ENCODE results near the gene KLHL40. TPM values are rescaled to one million over a fixed set of nuclear protein-coding genes. Genes with fewer than 3 reads are reported as not detected.

Gene KLHL40
- total RNA-seq, 1 donor from 2014 or later: not detected

GRCh38 chr3:42696356-42697288 is 11.3 kb downstream of the KLHL40 start:
- intact Hi-C loops (cut with micrococcal nuclease): no loop called here
- Mint-ChIP-seq H3K27me3 (no peaks in the 10 kb centered on the region), H3K27ac (no peak overlapping the region), H3K9me3 (no peaks in the 10 kb centered on the region), H3K4me3 (no peak overlapping the region), H3K36me3 (ENCODE audit: low read depth) (no peaks in the 10 kb centered on the region), H3K4me1 (peaks cover 3% of the 10 kb centered on the region)
- DNase-seq: no peak

DNA sequence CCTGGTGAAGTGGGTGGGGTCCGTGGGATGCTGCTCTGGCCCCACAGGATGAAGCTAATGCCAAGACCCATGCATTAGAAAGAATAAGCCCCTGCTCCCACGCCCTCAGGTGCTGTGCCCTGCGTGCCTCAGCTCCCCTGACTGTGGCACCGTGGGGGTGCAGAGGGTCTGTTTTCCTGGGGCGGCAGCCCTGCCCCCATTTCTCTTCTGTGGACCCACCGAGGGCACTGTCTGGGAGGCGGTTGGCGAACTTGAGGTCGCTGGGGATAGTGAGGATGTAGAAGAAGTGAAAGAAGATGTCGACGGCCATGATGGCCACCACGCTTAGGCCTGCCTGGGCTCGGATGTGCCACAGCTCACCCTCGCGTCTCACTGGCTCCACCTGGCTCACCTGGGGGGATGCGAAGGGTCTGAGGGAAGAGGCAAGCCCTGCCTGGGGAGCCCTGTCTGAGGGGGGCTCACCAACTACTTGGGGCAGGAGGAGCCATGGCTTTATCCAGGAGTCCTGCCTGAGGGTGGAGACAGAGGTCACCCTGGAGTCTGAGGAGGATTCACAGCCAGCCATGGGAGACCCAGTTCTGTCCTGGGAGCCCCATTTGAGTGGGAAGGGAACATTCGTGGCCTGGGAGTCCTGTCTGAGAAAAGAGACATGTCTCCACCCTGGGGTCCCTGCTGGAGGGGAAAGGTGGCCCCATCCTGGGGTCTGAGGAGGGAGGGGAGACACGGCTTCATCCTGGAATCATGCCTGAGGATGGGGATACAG is 12.1 kb downstream of the KLHL40 start:
- no peaks in the 10 kb centered on the region for H3K9me3 Mint-ChIP-seq
- H3K4me3 Mint-ChIP-seq: no peak overlapping the region
- no peaks in the 10 kb centered on the region for H3K36me3 Mint-ChIP-seq (ENCODE audit: low read depth)
- H3K27ac Mint-ChIP-seq: no peak overlapping the region
- intact Hi-C loops (cut with micrococcal nuclease): no loop called here
- DNase-seq: no peak
- peaks cover 3% of the 10 kb centered on the region for H3K4me1 Mint-ChIP-seq
- H3K27me3 Mint-ChIP-seq: no peaks in the 10 kb centered on the region

DNA sequence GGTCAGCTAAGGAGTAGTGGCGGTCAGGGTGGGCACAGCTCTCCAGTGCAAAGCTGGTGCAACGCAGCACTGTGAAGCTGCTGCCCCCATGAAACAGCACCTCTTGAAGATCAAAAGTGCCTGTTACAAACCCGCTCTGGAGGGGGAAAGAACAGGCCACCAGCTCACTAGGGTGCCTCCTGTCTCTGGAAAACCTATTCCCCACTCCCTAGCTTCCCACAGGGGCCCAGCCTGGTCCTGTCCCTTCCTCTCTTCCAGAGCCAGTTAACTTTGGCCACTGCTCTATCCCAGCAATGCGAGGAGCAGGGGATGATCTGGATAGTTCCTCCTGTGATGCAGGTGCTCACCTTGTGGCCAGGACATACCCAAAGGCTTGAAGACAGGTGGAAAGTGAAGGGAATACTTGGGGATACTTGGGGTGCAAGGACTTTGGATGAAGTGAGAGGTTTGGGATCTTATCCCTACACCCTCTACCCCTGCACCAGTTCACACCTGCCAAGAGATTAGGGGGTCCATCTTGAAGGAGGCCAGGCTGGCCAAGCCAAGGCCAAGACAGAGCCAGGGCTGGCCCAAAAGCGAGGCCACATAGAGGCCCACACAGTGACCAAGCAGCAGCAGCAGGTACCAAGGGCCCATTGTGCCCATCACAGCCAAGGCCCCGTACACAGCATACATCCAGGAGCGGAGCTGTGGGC is 13.0 kb downstream of the KLHL40 start:
- no peaks in the 10 kb centered on the region for H3K36me3 Mint-ChIP-seq (ENCODE audit: low read depth)
- no peaks in the 10 kb centered on the region for H3K27me3 Mint-ChIP-seq
- H3K4me3 Mint-ChIP-seq: no peak overlapping the region
- DNase-seq: no peak
- peaks cover 3% of the 10 kb centered on the region for H3K4me1 Mint-ChIP-seq
- H3K27ac Mint-ChIP-seq: no peak overlapping the region
- no peaks in the 10 kb centered on the region for H3K9me3 Mint-ChIP-seq
- intact Hi-C loops (cut with micrococcal nuclease): no loop called here

- H3K36me3 Mint-ChIP-seq (ENCODE audit: low read depth): no peaks in the 10 kb centered on the region
- H3K9me3 Mint-ChIP-seq: no peaks in the 10 kb centered on the region
- H3K27me3 Mint-ChIP-seq: no peaks in the 10 kb centered on the region
- DNase-seq: no peak
- no peak overlapping the region for H3K4me3 Mint-ChIP-seq
- H3K4me1 Mint-ChIP-seq: peaks cover 3% of the 10 kb centered on the region
- intact Hi-C loops (cut with micrococcal nuclease): no loop called here
- H3K27ac Mint-ChIP-seq: no peak overlapping the region
Observed at GRCh38 chr3:42698911-42699230, 13.5 kb downstream of the KLHL40 start.

GRCh38 chr3:42699511-42699971 is 14.2 kb downstream of the KLHL40 start:
- no peaks in the 10 kb centered on the region for H3K36me3 Mint-ChIP-seq (ENCODE audit: low read depth)
- intact Hi-C loops (cut with micrococcal nuclease): no loop called here
- H3K4me3 Mint-ChIP-seq: no peak overlapping the region
- no peak for DNase-seq
- no peaks in the 10 kb centered on the region for H3K27me3 Mint-ChIP-seq
- peaks cover 3% of the 10 kb centered on the region for H3K4me1 Mint-ChIP-seq
- H3K27ac Mint-ChIP-seq: no peak overlapping the region
- H3K9me3 Mint-ChIP-seq: no peaks in the 10 kb centered on the region

- no peaks in the 10 kb centered on the region for H3K9me3 Mint-ChIP-seq
- no peak for DNase-seq
- peaks cover 3% of the 10 kb centered on the region for H3K4me1 Mint-ChIP-seq
- H3K36me3 Mint-ChIP-seq (ENCODE audit: low read depth): no peaks in the 10 kb centered on the region
- intact Hi-C loops (cut with micrococcal nuclease): no loop called here
- H3K27me3 Mint-ChIP-seq: no peaks in the 10 kb centered on the region
- H3K27ac Mint-ChIP-seq: no peak overlapping the region
- H3K4me3 Mint-ChIP-seq: no peak overlapping the region
Observed at GRCh38 chr3:42700366-42701288, 15.3 kb downstream of the KLHL40 start.

DNA sequence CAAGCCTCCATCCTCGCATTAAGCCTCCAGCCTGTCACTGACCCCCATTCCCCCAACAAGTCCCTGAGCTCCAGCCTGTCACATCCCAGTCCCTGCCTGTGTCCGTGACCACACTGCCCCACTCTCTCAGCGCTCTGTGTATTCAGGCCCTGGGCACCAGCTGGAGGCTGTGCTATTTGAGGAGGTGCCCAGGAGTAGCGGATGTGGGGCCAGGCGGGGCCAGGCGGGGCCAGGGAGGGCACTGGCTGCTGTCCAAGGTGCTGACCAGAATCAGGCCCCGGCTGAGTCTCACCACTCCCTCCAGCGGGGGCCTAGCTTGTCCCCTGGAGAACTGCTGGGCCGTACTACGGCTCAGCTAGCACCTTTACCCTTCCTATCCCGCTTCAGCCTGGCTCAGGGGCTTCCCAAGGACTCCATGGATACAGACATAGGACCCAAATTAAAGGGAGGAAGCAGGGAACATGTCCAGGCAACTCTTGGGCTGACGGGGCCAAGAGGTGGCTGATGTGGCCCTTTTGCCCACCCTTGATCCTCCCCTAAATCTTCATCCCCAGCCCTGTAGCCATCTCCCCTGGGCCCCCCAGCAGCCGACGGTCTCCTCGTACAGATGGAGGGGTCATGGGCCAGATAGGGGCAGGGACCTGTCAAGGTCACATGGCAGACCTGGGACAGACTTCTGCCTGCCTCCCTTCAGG is 16.2 kb downstream of the KLHL40 start:
- Mint-ChIP-seq H3K27me3 (no peaks in the 10 kb centered on the region), H3K36me3 (ENCODE audit: low read depth) (no peaks in the 10 kb centered on the region), H3K4me1 (peaks cover 3% of the 10 kb centered on the region), H3K4me3 (no peak overlapping the region), H3K27ac (no peak overlapping the region), H3K9me3 (no peaks in the 10 kb centered on the region)
- DNase-seq: peak; percentile 91
- intact Hi-C loops (cut with micrococcal nuclease): no loop called here

DNA sequence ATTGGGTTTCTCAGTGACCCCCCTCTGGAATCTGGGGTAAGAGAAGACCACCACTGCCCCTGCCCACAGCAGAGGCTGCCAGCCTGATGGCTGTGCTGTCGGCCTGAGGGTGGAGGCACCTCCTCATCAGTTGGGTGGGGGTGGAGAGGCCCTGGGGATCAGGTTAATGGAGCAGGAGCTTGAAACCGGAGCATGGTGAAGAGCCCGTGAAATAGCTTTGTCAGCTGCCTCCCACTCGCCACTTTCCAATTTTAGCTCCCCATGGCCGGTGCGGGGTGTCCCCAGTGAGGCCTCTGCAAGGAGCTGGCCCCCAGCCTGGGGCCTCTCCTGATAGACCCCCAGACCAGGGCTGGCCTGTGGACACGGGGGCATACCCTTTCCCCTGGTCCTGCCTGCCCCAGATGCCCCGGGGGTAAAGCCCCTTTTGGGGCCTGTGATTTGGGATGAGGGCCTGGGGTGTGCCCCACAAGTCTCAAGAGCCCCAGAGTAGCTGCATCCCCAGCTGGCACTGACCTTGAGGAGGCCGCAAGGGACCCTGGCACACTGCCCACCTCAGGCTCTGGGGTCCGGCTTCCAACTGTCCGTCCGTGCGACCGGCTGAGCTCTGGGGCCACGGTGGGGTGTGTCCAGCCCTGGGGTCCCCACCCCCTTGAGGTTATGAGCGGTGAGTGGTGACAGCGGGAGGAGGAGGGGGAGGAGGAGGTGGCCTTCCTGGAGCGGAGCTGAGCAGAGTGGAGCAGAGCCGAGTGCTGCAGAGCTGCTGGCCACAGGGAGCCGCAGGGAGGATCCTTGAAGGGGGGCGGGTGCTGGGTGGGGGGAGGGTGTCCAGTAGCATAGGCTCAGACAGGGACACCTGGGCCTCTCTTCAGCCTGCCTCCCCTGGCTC is 17.0 kb downstream of the KLHL40 start, which contains the start of gene HHATL:
Gene HHATL (minus strand): TSS at position 733 of the 886 bp plus-strand sequence. CDS start 1,972 bp downstream, outside the sequence.
- Mint-ChIP-seq H3K4me1 (peaks cover 3% of the 10 kb centered on the region), H3K27me3 (no peaks in the 10 kb centered on the region), H3K4me3 (no peak within 1 kb of the TSS), H3K36me3 (ENCODE audit: low read depth) (no peaks in the 10 kb centered on the region), H3K9me3 (no peaks in the 10 kb centered on the region), H3K27ac (no peak within 1 kb of the TSS)
- intact Hi-C loops (cut with micrococcal nuclease): no loop called here
- DNase-seq: no peak

DNA sequence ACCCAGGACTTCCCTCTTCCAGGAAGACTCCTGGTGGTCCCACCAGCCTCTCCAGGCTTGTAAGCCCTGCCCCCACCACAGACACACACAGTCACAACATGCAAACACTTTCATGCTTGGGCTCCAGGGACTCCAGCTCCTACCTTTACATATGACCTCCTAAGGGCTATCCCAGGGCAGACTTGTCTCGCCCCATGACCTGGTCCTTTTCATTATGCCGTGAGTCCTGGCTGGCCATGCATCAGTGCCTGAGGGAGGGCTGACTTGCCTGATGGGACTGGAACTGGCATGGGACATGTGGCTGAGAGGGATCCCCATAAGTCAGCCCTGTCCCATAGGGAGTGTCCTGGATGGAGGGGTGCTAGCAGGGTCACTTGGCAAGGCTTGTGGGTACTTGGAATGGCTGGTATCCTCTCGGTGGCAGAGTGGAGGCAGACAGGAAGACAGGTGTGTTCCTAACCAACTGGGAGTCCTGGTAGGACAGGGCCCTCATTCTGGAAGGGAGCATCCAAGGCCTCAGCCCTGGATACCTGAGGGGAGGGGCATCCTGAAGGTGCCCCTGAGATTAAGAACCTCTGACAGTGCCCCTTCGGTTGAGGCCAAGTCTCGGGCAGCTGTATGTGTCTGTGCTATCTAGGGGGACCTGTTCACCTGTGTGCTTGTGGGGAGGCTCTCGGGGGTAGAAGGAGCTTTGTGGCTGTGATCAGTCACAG is 17.8 kb downstream of the KLHL40 start:
- Mint-ChIP-seq H3K9me3 (no peaks in the 10 kb centered on the region), H3K36me3 (ENCODE audit: low read depth) (no peaks in the 10 kb centered on the region), H3K4me1 (peaks cover 3% of the 10 kb centered on the region), H3K27ac (no peak overlapping the region), H3K4me3 (no peak overlapping the region), H3K27me3 (no peaks in the 10 kb centered on the region)
- DNase-seq: no peak
- intact Hi-C loops (cut with micrococcal nuclease): no loop called here

DNA sequence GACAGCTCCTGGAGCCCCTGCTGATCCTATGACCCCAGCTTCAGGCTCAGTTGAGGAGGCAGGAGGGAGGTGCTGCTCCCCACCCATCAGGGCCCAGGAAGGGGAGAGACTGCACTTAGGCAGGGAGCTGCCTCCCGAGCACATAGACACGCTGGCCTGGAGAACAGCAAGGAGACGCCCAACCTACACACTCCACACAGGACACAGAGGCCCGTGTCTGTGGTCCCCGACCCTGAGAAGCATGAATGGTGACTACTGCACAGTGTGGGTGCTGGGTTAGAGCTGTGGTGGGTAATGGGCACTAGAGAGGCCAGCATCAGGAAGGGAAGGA is 18.3 kb downstream of the KLHL40 start:
- H3K4me3 Mint-ChIP-seq: no peak overlapping the region
- H3K27me3 Mint-ChIP-seq: no peaks in the 10 kb centered on the region
- no peaks in the 10 kb centered on the region for H3K36me3 Mint-ChIP-seq (ENCODE audit: low read depth)
- H3K27ac Mint-ChIP-seq: no peak overlapping the region
- no peaks in the 10 kb centered on the region for H3K9me3 Mint-ChIP-seq
- DNase-seq: no peak
- intact Hi-C loops (cut with micrococcal nuclease): no loop called here
- peaks cover 3% of the 10 kb centered on the region for H3K4me1 Mint-ChIP-seq

DNA sequence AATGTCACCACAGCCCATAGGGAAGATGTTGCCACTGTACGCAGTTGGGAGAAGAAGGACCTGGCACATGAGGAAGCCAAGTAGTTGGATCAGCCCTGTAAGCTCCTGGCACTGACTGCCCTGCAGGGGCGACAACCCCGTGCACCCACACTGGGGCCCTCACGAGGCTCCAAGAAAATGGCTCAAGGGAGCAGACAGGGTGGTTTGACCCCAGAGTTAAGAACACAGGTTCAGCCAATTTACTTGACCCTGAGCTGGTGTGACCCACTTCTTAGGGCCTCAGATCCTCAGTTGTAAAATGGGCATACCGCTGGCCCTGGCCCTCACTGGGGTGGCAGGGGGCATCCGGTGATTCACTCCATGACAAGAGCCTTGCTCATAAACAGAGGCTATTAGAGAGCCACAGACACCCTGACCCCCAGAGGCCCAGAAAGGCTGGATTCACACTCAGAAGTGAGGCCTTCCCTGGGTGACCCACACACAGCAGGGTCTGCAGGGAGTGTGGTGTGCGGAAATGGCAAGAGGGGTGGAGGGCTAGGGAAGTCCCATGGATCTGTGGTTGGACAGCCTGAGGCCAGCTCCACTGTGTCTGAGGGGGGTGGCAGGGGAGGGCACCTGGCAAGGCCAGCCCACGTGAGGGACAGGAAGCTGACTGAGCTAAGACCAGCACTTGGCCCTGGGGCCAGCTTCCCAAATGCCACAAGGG is 19.0 kb downstream of the KLHL40 start:
- Mint-ChIP-seq H3K27ac (no peak overlapping the region), H3K9me3 (no peaks in the 10 kb centered on the region)

More for the DNA sequence above, 19.0 kb downstream of the KLHL40 start:
- H3K27me3 Mint-ChIP-seq: no peaks in the 10 kb centered on the region
- intact Hi-C loops (cut with micrococcal nuclease): no loop called here
- no peaks in the 10 kb centered on the region for H3K36me3 Mint-ChIP-seq (ENCODE audit: low read depth)
- no peak overlapping the region for H3K4me3 Mint-ChIP-seq
- DNase-seq: no peak
- peaks cover 3% of the 10 kb centered on the region for H3K4me1 Mint-ChIP-seq
